HG03558 (cell line): Measurements from ENCODE around the gene TRIP13.

Experiments
- ATAC-seq: cut with Tn5 transposase; IDR thresholded peaks from one replicate; pipeline ENCODE4 v1.9.1; 2021; ENCODE audit warnings: moderate number of reproducible peaks; ENCODE audit not compliant: unreplicated experiment; ENCODE audit errors: extremely low read depth

TRIP13 gene

DNA sequence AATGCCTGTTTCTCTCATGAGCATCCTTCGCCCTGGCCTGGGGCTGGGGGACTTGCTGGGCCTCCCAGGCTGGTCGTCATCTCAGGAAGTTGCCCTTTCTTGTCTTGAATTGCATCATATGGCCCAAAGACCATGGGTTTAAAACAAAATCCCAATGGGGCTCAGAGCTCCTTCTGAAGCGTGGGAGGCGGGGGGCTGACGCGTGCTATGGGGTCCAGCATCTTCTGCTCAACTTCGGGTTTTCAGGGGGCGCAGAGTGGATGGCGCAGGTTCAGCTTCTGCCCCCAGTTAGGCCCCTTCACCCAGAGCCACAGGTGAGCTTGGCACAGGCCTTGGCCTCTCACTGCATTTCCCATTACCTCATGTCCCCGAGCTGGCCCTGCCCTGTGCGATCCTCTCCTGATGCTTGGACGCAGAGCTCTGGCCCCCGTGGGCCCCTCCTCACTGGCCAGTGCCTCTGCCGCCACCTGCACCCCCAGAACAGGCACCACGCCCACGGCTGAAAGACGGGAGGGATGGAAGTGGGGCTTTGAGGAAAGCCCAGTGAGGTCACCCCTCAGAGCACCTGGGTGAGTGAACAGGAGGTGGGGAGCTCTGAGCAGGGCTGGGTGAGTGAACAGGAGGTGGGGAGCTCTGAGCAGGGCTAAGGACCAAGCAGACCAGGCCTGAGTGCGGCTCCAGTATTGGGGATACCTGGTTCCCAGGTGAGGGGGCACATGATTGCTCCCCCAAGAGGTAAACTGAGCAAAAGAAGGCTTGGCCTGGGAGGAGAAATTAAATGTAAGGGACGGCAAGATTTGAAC lies 56.0 kb downstream of the TRIP13 start:
- ATAC-seq: no peak

DNA sequence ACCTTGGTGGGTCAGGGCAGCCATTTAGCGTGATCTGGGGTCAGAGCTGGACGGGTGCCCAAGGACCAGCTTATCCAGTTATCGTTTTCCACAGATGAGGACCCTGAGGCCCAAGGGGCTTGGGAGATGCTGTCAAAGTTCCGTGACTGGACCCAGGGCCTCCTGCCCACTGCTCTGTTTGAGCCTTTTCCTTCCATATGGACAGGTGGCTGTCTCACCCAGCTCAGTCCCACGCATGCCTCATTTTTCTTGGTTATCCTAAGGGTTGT lies 56.5 kb downstream of the TRIP13 start:
- ATAC-seq: no peak

DNA sequence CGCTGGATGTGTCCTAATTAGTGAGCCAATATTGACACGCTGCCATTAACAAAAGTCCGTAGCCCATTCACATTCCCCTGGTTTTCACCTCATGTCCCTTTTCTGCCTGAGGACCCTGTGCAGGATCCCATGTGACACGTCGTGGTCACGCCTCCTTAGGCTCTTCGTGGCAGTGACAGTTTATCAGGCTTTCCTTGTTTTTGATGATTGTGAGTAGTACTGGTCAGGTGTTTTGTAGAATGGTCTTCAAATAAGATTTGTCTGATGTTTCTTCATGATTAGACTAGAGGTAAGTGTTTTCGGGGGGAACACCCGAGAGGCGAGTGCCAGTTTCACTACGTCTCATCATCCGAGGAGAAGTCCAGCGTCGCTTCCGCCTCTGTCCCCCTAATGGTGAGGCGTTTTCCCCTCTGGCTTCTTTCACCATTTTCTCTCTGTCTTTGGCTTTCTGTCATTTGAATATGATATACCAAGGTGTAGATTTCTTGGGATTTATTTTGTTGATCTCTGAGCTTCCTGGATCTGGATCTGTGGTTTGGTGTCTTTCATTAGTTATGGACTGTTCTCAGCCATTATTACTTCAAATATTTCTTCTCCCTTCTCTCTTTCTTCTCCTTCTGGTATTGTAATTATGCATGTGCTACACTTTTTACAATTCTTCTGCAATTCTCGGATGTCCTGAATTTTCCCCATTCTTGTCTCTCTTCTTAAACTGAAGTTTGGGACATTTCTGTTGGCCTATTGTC lies 57.3 kb downstream of the TRIP13 start:
- ATAC-seq: no peak

DNA sequence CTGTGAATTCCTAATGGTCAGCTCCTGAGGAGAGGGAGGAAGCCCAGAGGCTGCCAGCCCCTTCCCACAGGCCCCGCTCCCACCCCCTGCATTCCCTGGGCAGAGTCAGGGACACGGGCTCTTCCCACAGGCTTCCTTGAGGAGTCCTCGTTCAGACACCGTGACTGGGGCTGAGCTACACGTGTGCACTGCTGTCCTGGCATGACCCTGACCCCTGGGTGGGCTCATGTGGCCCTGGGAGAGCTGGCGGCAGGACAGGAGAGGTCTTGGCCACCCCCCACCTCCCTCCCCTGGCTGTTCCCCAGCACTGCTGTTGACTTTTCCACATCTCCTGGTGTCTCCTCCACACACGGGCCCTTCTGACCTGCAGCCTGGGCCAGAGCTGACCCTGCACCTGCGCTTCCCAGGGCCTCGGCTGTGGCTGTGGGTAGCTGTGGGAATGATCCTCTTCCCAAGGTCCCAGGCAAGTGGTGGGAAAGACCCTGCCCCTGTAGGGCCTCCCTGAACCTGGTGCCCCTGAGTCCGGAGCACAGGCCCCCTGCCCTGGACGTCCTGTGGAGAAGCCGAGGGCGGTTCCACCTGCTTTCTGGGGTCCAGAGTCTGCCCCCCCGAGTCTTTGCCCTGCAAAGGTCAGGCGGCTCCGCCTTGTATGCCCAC lies 59.4 kb downstream of the TRIP13 start:
- ATAC-seq: no peak

DNA sequence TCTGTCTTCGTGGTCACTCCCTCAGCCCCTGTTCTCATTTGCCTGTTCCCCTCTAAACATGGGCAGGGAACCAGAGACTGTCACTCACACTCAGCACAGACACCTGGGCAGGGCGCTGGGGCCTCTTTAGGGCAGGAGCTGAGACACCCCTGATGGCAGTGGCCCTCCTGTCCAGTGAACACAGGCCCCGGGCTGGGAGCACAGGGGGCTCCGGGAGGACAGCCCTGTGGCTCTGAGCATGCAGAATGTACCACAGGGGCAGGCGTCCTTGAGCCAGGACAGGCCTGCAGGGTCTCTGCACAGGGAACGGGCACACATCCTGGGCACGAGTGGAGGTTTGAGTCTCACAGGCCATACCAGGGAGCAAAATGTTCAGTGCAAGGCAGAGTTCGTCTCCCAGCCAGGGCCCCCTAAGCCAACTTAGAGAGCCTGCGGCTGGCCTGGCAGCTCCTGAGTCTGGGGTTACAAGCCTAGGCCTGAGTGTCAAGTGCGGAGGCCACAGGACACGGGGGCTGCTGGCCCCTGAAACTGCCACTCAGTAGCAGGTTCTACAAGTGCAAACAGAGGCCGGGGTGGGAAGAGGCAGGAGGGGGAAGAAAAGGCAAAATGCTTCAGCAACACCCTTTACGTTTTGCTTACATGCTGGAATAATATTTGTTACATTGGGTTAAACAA lies 60.0 kb downstream of the TRIP13 start:
- ATAC-seq: no peak

DNA sequence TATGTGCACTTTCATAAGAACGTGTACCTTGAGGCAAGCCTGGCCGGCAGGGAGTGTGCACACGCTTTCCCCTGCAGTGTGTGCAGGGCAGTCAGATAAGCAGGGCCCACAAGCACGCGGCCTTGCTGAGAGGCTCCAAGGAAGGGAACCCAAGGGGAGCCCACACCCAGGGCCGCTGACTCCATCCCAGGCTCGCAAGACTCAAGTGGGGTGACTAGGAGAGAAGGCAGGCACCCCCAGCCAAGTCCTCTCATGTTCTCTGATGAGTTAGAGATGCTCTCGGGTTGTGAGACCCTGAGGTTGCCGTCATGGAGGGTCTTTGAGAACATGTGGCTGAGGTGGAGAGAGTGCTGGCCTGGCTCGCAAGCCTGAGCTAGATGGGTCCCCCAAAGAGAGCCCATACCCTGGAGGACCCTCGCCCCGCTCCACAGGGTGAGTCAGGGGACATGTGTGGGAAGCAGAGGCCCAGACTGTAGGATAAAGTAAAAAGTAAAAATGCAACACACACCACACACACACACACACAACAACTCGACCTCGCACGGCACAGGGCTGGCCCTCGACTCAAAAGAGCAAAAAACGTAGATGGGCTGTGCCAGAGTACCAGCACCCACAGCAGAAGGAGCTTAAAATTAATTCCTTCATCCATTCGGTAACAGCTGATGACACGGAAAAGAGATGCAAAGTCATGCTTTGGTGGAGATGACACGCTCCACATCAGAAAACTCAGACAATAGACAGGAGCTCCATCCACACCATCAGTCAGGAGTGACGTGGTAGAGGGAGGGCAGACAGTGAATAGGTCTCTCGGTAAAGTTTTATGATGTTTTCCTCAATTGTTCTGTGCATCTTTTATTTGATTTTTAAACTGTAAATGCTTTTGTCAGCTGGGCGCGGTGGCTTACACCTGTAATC lies 61.1 kb downstream of the TRIP13 start:
- ATAC-seq: no peak

DNA sequence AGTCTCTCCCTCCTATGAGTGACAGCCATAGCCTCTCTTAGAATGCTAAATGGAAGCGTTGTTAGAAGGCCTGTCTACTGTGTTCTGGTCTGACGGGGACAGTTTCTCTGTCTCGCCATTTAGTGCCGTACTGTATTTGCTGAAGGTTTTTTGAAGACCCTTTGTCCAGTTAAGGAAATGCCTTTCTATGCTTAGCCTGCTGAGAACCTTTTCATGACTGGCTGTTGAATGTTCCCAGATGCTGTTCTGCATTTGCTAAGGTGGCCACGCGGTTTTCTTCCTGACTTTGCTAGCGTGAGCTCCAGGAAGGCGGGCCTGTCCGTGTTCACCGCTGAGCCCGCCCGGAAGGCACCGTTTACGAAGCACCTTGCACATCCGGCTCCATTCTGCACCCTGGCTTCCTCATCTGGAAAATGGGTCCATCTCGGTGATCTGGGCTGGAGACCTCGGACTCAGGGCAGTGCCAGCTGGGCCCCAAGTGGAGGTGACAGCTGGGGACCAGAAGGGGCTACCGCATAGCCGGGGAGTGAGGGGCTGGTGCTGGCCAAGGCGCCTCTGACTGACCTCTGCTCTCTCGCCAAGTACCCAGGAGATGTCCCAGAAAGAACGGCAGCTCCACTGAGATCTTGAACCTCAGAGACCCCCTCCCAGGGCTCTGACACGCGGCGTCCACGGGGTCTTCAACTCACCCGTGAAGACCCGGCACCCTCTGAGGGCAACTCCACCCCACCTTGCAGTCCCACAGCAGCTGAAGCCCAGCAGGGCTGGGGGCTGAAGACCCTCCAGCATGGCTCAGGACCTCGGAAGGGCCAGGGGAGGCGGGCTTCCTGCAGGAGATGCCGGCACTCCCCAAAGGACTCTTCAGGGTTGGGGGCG lies 63.4 kb downstream of the TRIP13 start:
- no peak for ATAC-seq

DNA sequence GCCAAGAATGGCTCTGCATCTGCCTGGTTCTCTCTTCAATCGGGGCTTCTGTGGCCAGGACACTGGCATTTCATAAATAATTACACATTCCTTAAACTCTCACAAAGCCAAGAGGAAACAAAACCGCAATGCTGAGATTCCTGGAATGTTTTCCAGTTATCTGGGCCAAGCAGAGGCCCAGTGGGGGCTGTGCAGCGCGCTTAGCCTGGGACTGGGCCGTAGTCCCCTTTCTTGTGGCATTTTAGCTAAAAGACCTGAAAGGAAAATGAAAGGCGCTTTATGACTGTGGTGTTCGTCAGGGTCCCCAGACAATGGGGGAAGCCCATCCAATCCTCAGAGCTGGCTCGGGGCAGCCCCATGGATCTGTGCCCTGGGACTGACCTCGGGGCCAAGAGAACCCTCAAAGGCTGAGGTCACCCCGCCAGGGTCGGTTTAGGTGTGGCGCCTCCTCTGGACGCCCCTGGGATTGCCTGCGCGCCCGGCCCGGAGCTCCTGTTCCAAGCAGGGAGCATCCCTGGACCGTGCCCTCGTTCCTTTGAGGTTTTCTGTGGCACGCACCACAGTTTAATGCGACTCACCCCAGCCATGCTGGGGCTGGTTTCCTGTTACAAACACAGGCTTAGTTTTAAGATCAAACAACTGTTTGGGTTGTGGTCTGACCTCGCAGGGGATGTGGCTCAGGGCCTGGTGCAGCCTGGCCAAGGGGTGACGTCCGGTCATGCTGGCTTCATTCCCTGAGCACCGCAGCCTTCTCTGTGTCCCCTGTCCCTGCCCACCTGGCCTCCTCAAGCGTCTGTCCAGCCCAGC lies 64.5 kb downstream of the TRIP13 start:
- ATAC-seq: peak; percentile 59

DNA sequence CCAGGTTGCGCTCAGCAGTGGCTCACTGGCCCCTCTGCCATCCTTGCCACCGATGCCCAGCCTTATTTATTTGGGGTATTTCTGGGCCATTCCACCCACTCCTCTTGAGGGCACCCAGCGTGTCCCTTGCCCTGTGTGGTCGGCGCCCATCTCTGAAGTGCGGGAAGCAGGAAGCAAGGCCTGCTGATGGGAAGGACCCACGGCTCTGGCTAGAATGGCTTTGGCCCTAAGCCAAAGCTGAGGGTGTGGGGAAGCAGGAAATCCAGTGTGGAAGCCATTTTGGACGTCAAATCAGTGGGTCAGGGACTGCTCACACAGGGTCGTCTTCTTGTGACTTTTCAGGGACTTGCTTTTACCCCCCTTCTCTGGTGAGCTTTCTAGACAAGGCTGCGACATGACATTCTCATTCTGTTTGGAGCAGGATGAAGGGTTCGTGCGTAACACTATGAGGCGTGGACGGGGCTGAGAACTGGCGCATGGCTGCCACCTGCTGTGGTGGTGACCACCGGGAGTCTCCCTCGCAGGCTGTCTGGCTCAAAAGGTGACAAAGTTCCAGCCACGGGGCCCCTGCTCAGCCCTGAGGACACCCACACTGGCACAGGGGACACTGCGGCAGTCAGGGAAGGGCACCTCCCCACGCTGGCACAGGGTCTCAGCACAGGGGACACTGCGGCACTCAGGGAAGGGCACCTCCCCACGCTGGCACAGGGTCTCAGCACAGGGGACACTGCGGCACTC lies 65.2 kb downstream of the TRIP13 start:
- no peak for ATAC-seq

DNA sequence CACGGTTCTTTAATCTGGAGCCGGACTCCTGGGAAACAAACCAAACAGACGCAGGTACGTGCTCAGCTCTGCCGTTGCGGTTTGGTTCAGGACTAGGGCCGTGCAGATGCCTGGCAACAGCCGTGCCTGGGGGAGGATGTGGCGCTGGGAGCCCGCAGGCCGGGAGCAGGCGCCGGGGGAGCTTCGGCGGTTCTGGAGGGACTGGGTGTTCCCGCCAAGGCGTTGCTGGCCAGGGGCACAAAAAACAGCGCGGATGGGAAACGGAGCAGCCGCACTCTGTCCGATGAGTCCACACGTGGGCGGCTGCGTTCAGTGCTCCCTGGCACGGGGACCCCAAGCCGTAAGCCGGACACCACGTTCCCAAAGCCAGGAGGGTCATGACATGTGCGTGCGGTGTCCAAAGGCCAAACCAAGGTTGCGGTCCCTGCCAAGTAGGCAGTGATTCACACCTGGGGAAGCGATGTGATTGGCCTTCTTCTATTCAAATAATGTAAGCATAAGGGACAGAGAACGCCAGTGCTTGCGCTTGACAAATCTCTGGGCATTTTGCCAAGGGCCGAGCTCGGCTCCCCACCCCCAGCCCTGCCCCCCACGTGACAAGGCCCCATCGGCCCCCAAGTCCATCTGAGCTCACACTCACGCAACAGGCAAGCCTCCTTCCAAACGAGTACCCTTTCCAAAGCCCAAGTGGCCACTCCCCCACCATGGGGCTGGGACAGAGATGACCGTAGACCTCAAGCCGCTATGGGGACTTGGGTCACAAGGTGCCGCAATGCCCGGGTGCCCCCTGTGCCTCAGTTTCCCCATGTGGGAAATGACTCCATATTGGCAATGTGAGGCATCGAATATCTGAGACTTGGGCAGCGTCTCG lies 66.3 kb downstream of the TRIP13 start:
- no peak for ATAC-seq

DNA sequence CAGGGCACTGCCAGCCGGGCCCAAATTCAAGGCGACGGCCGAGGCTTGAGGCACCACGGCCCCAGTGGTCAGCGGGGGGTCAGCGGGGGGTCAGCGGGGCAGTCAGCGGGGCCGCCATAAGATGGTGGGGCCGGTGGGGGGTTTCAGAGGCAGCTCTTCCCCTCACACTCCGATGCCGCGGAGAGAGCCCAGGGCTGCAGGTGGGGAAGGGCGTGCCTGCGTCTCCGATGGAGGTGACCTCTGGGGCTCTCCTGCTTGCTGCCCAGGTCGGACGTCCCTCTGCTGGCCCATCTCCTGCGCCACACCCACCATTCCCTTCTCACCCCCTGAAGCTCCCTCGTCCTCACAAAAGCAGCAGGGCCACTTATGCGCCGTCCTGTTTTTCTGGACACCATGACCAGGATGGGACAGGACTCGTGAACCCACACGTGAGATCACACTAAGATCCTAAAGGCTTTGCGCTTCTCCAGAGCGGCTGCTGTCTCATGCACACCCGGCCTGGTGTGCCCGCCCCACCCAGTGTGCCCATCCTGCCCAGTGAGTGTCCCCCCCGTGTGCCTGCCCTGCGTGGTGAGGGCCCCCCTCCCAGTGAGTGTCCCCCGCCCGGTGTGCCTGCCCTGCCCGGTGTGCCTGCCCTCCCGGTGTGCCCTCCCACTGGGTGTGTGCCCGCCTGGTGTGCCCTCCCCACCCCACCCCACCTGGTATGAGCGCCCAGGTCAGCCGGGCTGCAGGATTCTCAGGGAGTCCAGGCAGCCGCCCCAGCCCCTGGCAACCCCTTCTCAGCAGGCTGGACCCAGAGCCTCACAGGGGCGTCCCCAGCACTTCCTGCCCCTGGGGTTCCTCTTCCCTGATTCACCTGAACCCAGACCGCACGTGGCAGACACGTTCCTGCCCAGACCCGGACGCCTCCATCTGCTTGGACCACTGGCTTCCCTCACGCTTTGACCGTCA lies 67.2 kb downstream of the TRIP13 start:
- ATAC-seq: no peak

DNA sequence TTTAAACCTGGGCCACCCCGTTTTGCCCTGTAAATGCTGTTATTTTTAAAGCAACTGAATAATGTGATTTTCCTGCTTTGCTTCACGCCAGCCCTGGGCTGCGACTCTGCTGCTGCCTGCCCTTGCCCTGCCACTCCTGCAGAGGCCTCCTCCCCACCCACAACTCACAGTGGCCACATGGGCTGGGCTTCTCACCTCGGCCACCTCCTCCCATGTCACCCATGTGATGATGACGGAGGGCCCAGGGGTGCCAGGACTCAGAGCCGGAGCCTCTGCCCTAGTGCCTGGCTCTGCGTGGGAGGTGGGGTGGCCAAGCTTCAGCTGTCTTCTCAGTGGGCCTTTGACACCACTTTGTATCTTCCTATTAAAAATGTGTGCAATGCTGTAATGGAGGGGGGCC lies 67.9 kb downstream of the TRIP13 start:
- ATAC-seq: no peak

DNA sequence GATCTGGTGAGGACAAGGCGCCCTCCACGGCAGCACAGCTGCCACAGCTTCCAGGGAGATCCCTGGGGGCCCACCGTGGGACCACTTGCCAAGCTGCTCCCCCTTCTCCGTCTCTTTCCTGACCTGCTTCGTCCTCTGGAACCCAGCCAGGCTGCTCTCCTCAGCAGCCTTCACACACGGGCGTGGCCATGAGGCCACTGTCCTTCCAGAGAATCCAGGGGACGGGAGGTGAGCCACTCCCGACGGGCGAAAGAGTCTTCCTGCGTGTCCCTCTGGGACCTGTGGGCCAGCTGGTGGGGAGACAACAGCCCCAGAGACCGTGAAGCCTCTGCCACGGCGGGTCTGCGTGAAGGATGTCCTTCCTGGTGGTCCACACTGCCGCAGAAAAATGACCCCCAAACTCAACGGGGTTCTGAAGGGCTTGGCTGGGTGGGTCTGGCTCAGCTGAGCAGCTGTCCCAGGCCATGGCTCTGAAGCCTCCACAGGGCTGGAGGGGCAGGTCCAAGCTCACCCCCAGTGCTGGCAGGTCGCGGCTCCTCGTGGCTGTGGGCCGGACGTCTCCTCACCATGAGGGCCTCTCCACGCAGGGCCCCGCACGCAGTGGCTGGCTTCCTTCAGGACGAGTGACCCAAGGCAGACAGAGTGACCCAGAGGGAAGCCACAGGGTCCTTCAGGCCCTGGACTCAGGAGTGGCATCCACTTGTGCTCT lies 68.5 kb downstream of the TRIP13 start:
- ATAC-seq: no peak

DNA sequence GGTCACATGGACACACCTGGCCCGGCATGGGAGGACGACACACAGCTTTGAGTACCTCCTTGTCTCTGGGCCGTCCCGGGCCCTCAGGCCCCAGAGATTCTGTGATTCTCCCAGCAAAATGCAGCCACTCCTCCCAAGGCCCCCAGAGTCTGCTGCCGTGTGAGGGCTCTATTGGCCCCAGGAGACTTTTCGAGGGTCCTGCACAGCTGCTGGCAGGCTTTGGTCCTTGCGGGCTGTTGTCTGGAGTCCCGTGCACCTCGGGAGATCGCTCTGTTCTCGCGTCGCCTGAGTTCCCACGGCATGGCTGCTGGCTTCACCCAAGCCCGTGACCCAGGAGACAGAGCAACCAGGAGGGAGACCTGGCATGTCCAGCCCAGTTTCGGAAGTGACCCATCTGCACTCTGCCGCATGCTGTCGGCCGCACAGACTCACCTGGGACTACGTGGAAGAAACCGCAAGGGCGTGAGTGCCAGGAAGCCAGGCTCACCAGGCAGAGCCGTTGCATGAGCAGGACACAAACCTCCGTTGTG lies 69.1 kb downstream of the TRIP13 start:
- no peak for ATAC-seq

DNA sequence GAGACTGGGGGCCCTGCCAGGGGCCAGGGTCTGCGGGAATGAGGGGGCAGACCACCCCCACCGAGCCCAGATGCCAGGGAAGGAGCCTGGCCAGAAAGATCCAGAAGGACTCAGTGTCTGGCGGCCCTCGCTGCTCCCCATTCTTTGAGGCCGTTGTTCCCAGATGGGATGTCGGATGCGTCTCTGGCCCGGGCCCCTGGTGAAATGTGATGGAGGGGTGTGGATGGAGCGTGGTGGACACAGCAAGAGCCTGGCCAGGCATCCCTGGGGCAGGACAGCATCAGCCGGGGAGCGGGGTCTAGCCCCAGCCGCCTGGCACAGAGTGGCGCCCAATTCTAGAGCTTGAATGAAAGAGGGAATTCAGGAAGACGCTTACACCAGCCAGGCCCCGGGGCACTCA lies 69.7 kb downstream of the TRIP13 start:
- no peak for ATAC-seq
